Caco-2 (cell line): Measurements from ENCODE around the gene SMG1. TPM values are rescaled to one million over a fixed set of nuclear protein-coding genes. Genes with fewer than 3 reads are reported as not detected.

ENCODE experiments used
- BruUV-seq: library from RNA; stranded (reverse); fragments of 400-500 nt; replicated peaks from 2 replicates; lab custom pipeline; 2021; lab: Mats Ljungman, UMichigan
- CTCF ChIA-PET: fragments of 300-600 bp; sonication (Branson Sonifier 250); formaldehyde crosslinking; loops from one replicate; lab custom pipeline; 2022; ENCODE audit warnings: antibody characterized with exemption; lab: Charles Lee
- POLR2A ChIA-PET: fragments of 300-600 bp; sonication (Branson Sonifier 250); formaldehyde crosslinking; loops from one replicate; lab custom pipeline; 2022; ENCODE audit warnings: antibody characterized with exemption; lab: Charles Lee
- DNase-seq, 2 experiments: peaks; one replicate each; pipeline versions ENCODE4 v3.0.0 to v3.0.0-alpha.2; 2020 to 2022
- H3K27me3 ChIP-seq: replicated peaks from 2 replicates; pipeline ENCODE4 v1.6.0; 2011; ENCODE audit warnings: low read length; ENCODE audit not compliant: control insufficient read depth, insufficient read depth
- H3K36me3 ChIP-seq: 2 replicates; pipeline ENCODE4 v1.5.1; 2011; ENCODE audit warnings: low read length; ENCODE audit not compliant: control insufficient read depth, insufficient read depth
- H3K4me1 ChIP-seq: fragments of 250-450 bp; sonication (Bioruptor Pico); 2 replicates; pipeline ENCODE4 v1.5.1; 2020; ENCODE audit warnings: mild to moderate bottlenecking
- H3K4me3 ChIP-seq: 2 replicates; pipeline ENCODE4 v1.5.1; 2011; ENCODE audit warnings: low read depth, mild to moderate bottlenecking, control low read depth, low read length
- H3K9me3 ChIP-seq: fragments of 250-450 bp; sonication (Bioruptor Pico); 2 replicates; pipeline ENCODE4 v1.5.1; 2020; ENCODE audit warnings: mild to moderate bottlenecking, moderate library complexity
- H3K27ac Mint-ChIP-seq: one replicate; pipeline ENCODE4 v1.8.0; 2022; ENCODE audit warnings: mixed read lengths; ENCODE audit not compliant: unreplicated experiment
- H3K27me3 Mint-ChIP-seq: one replicate; pipeline ENCODE4 v1.8.0; 2022; ENCODE audit warnings: mixed read lengths; ENCODE audit not compliant: insufficient read depth, unreplicated experiment
- H3K36me3 Mint-ChIP-seq: one replicate; pipeline ENCODE4 v1.8.0; 2022; ENCODE audit warnings: mild to moderate bottlenecking, mixed read lengths; ENCODE audit not compliant: insufficient read depth, unreplicated experiment
- H3K4me1 Mint-ChIP-seq: one replicate; pipeline ENCODE4 v1.8.0; 2022; ENCODE audit warnings: low read depth, mixed read lengths; ENCODE audit not compliant: unreplicated experiment
- H3K4me3 Mint-ChIP-seq: one replicate; pipeline ENCODE4 v1.8.0; 2022; ENCODE audit warnings: mild to moderate bottlenecking, moderate library complexity, mixed read lengths; ENCODE audit not compliant: unreplicated experiment
- H3K9me3 Mint-ChIP-seq: one replicate; pipeline ENCODE4 v1.8.0; 2022; ENCODE audit warnings: mixed read lengths; ENCODE audit not compliant: unreplicated experiment
- intact Hi-C: fragments of 100-400 bp; cut with micrococcal nuclease; formaldehyde crosslinking; loops from one replicate; pipeline ENCODE4 v1.10.0; 2022; ENCODE audit not compliant: unreplicated experiment
- total RNA-seq: library from RNA; stranded (reverse); gene quantifications from 2 replicates; pipeline ENCODE4 v1.2.3, GENCODE V29; 2022
- TF ChIP-seq, protein P1 (sequence below), 2 experiments: fragments of 200-600 bp in 1 of 2; IDR thresholded peaks; 1 replicate in 1 of 2; 2 replicates in 1 of 2; pipeline versions ENCODE4 v1.5.1 to v1.8.0; 2011 to 2022; ENCODE audit warnings: antibody characterized with exemption in 1 of 2, control low read depth in 1 of 2, inconsistent platforms in 1 of 2, low read depth in 1 of 2, low read length in 1 of 2, mild to moderate bottlenecking in 1 of 2, moderate library complexity in 1 of 2; ENCODE audit not compliant: insufficient read depth in 1 of 2, severe bottlenecking in 1 of 2, unreplicated experiment in 1 of 2

The SMG1 gene
- total RNA-seq, 1 experiment from 2014 or later, result 79.1 TPM

DNA sequence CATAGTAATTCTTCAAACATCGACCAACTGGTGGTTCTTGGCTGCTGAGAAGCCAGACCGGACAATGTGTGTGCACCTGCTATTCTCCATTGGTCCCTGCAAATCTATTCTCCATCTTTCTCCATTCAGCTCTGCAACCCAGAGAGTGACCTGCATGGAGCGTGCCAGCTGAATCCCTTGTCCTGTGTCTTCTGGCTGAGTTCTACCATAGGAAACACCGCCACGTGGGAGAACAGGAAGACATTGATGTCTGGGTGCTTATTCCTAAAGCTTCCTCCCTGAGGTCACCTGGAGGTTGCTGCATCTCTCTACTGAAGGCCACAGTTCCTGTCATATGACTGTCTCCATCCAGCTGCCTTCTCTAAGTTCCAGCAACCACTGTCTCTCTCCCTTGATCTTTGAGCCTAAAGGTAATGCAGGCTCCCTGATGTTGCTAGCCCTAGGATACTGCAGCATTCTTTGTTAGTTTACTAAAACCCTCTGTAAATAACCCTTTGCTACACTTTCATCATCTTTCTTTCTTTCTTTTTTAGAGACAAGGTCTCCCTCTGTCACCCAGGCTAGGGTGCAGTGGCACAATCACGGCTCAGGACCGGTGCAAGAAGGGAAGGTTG is 10.6 kb upstream of the SMG1 start:
- Mint-ChIP-seq H3K4me3 (peak overlapping the region; percentile 4), H3K36me3 (no peaks in the 10 kb centered on the region), H3K27me3 (no peaks in the 10 kb centered on the region), H3K4me1 (peaks cover 10% of the 10 kb centered on the region), H3K9me3 (no peaks in the 10 kb centered on the region), H3K27ac (no peak overlapping the region)
- DNase-seq, result peak in 1 of 2 experiments; percentile 20
- TF ChIP-seq, protein P1, sequence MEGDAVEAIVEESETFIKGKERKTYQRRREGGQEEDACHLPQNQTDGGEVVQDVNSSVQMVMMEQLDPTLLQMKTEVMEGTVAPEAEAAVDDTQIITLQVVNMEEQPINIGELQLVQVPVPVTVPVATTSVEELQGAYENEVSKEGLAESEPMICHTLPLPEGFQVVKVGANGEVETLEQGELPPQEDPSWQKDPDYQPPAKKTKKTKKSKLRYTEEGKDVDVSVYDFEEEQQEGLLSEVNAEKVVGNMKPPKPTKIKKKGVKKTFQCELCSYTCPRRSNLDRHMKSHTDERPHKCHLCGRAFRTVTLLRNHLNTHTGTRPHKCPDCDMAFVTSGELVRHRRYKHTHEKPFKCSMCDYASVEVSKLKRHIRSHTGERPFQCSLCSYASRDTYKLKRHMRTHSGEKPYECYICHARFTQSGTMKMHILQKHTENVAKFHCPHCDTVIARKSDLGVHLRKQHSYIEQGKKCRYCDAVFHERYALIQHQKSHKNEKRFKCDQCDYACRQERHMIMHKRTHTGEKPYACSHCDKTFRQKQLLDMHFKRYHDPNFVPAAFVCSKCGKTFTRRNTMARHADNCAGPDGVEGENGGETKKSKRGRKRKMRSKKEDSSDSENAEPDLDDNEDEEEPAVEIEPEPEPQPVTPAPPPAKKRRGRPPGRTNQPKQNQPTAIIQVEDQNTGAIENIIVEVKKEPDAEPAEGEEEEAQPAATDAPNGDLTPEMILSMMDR (IDR thresholded peaks at IDR 0.05; ENCODE audit: insufficient read depth in 1 of 2, low read depth in 1 of 2, low read length in 1 of 2, severe bottlenecking in 1 of 2, unreplicated experiment in 1 of 2), result no peak
- peaks cover 21% of the 10 kb centered on the region for H3K4me1 ChIP-seq
- H3K36me3 ChIP-seq, result no peaks in the 10 kb centered on the region
- H3K9me3 ChIP-seq, result no peaks in the 10 kb centered on the region
- ChIA-PET CTCF (interaction anchor here (0.7 kb wide), 1 partner anchor 14 kb away, joined by 3 read pairs; no protein-coding TSS in a partner anchor), POLR2A (interaction anchor here (0.7 to 1.0 kb wide), 2 partner anchors 19 to 228 kb away, joined by 3 to 10 read pairs; no protein-coding TSS in a partner anchor)
- H3K4me3 ChIP-seq, result no peak overlapping the region
- intact Hi-C loops, result no loop called here
- BruUV-seq, result no TSS peak
- no peaks in the 10 kb centered on the region for H3K27me3 ChIP-seq

DNA sequence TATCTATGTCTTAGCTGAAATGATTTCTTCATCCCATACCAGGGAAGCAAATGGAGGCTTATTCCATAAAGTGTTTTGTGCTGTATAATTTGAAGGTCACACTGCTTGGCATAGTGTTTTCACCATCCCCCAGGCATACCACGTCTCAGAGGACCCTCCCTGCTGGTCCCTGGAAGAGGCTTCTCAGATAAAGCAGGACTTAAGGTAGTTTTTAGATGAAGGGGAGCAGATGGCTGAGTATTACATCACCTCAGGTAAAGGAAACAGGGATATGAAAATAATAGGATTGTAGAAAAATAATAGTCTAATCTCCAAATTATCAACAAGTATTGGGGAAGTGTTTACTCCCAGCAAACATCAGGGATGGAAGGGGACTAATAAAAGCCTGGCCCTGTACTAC is 7.3 kb upstream of the SMG1 start:
- Mint-ChIP-seq H3K4me3 (no peak overlapping the region), H3K27ac (no peak overlapping the region), H3K4me1 (peaks cover 10% of the 10 kb centered on the region), H3K36me3 (no peaks in the 10 kb centered on the region), H3K9me3 (no peaks in the 10 kb centered on the region), H3K27me3 (no peaks in the 10 kb centered on the region)
- H3K27me3 ChIP-seq, result no peaks in the 10 kb centered on the region
- ChIA-PET POLR2A (no interaction called here), CTCF (no interaction called here)
- no peaks in the 10 kb centered on the region for H3K36me3 ChIP-seq
- DNase-seq, result no peak
- peaks cover 8% of the 10 kb centered on the region for H3K4me1 ChIP-seq
- TF ChIP-seq, protein P1 (IDR thresholded peaks at IDR 0.05; ENCODE audit: insufficient read depth in 1 of 2, low read depth in 1 of 2, low read length in 1 of 2, severe bottlenecking in 1 of 2, unreplicated experiment in 1 of 2), result no peak
- intact Hi-C loops, result no loop called here
- H3K9me3 ChIP-seq, result no peaks in the 10 kb centered on the region
- no peak overlapping the region for H3K4me3 ChIP-seq
- no TSS peak for BruUV-seq

DNA sequence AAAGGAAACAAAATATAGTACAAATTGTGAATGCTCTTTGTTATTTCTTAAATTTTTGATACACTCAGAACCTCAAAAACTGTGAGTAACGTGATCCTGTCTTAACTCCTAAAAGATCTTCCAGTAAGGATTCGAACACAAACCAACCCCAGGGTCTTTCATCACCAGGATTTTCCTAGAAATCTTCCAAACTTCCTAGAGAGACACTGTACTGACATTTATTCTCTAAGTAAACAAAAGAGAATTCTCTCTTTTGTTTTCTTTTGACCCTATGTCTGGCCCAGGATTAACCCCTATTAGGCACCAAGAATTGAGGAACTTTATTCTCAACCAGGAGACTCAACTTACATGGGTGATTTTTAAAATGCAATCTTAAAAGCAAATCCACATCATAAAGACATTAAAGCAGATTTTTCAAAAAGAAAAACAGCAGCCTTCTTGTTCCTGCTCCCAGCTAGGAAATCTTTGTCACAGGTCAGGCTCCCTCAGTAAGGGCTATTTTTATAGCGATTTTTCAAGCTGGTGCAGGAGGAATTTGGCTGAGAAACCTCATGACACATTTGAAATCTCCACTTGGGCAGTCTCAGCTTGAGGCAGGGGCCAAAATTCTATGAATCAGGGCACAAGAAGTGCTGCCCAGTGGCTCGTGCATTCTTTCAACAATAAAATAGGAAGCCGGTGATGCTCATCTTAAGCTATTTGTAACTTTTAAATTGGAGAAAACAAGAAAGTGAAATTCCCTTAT is 6.2 kb upstream of the SMG1 start:
- CTCF ChIA-PET, result no interaction called here
- intact Hi-C loops, result no loop called here
- no TSS peak for BruUV-seq

More for the DNA sequence above, 6.2 kb upstream of the SMG1 start:
- POLR2A ChIA-PET, result interaction anchor here (0.5 kb wide), 1 partner anchor 12 kb away, joined by 10 read pairs; no protein-coding TSS in a partner anchor
- Mint-ChIP-seq H3K27me3 (no peaks in the 10 kb centered on the region), H3K27ac (no peak overlapping the region), H3K4me1 (peaks cover 10% of the 10 kb centered on the region), H3K36me3 (peaks cover under 1% of the 10 kb centered on the region), H3K9me3 (no peaks in the 10 kb centered on the region), H3K4me3 (no peak overlapping the region)
- Histone ChIP-seq H3K9me3 (no peaks in the 10 kb centered on the region), H3K27me3 (no peaks in the 10 kb centered on the region), H3K4me3 (no peak overlapping the region), H3K36me3 (no peaks in the 10 kb centered on the region), H3K4me1 (peaks cover 7% of the 10 kb centered on the region)
- TF ChIP-seq, protein P1 (IDR thresholded peaks at IDR 0.05; ENCODE audit: insufficient read depth in 1 of 2, low read depth in 1 of 2, low read length in 1 of 2, severe bottlenecking in 1 of 2, unreplicated experiment in 1 of 2), result no peak
- DNase-seq, result no peak
